ENCODE results near the gene XIRP1.

XIRP1 gene

GRCh38 chr3:39209329-39209970 lies 17.1 kb upstream of the XIRP1 start:
- no peak for FAIRE-seq

GRCh38 chr3:39208463-39209055 lies 16.2 kb upstream of the XIRP1 start:
- peak; percentile 51 for FAIRE-seq

DNA sequence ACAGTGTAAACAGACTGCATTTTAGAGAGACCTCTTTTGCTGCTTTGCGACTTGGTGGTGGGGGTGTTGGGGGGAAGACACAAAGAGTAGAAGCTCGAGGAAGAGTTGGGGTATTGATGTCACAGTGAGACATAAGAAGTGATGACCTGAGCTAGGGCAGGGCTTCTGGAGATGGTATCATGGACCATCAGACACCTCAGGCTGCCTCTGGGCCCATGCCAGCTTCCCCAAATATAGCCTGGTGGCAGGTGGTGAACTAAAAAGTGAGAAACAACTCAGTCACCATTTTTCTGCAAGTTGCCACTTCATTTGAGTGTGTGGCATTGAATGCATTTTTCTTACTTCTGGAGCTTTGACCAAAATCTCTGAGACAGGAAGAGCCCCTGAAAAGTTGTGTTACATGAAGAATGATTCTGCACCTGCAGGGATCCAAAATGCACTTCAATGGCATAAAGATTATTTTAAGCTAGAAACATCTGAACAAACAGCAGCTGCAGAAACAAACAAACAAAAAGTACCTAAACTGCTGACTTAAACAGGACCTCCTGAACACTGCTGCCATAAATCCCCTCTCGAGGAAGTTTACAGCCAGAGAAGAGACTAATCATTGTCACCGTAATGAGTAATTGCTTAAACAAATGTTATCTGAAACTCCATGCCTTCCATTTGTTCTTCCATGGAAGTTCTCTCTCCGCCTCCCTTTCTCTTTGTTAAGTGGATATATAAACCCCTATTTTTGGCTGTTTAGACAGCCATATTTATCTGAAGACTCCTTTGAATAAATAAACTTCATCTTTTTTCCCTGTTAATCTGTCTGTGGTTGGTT lies 15.2 kb upstream of the XIRP1 start:
- no peak for FAIRE-seq

GRCh38 chr3:39205919-39206516 lies 13.6 kb upstream of the XIRP1 start:
- FAIRE-seq, result no peak

DNA sequence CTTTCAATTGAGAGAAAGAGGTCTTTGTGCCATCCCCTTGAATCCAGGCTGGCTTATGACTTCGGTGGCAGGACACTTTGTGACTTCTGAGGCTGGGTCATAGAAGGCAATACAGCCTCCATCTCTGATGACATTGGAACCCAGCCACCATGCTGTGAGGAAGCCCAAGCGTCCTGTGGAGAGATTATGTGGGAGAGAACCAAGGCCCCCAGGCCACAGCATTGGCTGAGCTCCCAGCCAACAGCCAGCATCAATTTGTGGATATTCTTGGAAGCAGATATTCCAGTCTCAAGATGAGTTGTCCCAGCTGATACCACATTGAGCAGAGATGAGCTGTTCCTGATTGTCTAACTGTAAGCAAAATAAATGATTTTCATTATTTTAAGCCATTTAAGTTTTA lies 12.7 kb upstream of the XIRP1 start:
- FAIRE-seq, result no peak

DNA sequence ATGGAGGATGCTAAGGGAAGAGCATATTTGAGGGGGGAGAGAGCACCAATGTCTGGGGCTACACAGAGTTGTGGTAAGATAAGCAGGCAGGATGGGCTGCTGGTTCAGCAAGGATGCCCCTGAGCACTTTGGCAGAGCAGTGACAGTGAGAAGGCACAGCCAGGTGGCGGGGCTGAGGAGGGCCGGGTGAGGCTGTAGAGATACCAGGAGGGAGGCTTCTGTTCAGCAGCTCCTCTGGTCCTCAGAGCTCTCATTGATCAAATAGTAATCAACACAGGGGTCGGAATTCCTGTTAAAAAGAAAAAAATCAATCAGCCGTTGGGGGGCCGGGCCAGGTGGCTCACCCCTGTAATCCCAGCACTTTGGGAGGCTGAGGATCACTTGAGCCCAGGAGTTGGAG lies 11.5 kb upstream of the XIRP1 start:
- FAIRE-seq, result no peak

DNA sequence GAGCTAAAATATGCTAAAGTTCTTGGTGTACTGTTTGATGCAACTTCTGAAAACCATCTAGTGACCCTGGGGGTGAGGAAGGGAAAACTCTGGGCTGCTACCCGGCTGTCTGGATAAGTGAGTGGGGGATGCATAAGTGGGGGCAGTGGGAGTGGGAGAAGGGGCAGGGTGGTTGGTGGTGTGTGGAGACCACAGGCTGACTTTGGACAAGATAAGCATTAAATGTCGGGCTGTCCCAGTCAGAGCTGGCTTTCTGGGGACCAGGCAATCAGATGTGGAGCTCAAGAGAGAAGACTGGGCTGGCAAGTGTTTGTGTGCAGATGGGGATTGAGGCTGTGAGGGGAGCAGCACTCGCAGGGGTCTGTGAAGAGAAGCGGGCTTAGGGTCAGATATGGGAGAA lies 11.0 kb upstream of the XIRP1 start:
- FAIRE-seq, result no peak

GRCh38 chr3:39202094-39202493 lies 9.7 kb upstream of the XIRP1 start:
- no peak for FAIRE-seq

GRCh38 chr3:39196671-39197356 lies 4.4 kb upstream of the XIRP1 start:
- no peak for FAIRE-seq

DNA sequence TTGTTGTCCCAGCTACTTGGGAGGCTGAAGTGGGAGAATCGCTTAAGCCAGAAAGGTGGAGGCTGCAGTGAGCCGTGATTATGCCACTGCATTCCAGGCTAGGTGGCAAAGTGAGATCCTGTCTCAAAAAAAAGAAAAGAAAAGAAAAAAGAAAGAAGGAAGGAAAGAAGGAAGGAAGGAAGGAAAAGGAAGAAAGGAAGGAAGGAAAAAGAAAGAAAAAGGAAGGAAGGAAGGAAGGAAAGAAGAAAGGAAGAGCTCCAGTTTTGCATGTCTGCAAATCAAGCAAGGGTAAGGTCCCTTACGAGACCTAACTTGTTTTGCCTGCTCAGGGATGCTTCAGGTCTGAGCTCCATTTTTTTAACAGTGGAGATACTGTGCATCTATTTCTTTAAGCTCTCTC lies 3.6 kb upstream of the XIRP1 start:
- FAIRE-seq, result no peak

DNA sequence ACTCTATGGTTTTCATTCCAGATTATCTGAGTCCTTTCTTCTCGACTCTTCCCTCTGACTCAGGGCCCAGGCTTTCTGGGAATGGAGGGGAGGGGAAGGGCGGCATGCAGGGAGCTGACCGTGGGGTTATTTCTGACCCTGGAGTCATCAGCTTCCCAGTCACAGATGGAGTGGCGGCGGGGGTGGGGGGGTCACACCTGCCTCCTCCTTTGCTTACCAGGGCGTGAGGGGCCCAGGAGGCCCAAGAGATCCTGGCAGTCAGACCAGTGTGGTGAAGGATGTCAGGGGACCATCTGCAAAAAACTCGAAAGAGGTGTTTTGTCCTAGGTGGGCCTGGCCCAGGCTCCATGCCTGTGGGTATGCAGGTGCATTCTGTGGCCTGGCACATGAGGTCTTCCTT lies 996 bp upstream of the XIRP1 start:
- FAIRE-seq, result no peak

DNA sequence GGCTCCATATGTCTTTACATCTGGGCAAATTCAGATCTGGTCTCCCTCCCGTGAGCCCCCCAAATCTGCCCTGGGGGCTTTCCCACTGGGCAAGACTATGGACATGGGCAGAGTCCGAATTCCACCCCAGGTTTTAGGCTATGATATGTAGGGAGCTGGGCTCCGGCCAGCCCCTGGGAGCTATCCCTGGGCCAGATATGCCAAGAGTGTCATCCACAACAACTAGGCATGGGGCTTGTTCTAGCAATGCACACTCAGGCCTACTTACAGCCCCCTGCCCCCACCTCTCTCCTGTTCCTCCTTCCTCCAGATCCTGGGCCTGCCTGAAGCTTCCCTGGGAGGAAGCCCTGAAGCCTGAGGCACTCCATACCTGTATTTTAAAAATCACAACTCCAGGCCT lies 622 bp downstream of the XIRP1 start:
- no peak for FAIRE-seq

DNA sequence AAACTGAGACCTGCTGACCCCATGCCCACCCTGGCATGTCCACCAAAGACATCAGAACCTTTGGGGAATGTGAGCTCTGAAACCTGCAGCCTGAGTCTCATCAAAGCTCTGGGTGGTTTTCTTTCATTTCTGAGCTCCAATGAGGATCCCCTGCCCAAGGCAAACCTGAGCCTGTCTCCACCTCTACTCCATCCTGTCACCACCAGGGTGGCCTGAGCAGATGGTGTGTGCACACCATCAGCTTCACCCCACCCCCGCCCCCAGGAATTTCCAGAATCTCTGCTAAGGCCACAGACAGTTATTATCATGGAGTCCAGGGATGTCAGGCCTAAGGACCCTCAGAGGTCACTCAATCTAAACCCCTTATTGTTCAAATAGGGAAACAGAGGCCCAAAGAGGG lies 1.3 kb downstream of the XIRP1 start:
- no peak for FAIRE-seq

DNA sequence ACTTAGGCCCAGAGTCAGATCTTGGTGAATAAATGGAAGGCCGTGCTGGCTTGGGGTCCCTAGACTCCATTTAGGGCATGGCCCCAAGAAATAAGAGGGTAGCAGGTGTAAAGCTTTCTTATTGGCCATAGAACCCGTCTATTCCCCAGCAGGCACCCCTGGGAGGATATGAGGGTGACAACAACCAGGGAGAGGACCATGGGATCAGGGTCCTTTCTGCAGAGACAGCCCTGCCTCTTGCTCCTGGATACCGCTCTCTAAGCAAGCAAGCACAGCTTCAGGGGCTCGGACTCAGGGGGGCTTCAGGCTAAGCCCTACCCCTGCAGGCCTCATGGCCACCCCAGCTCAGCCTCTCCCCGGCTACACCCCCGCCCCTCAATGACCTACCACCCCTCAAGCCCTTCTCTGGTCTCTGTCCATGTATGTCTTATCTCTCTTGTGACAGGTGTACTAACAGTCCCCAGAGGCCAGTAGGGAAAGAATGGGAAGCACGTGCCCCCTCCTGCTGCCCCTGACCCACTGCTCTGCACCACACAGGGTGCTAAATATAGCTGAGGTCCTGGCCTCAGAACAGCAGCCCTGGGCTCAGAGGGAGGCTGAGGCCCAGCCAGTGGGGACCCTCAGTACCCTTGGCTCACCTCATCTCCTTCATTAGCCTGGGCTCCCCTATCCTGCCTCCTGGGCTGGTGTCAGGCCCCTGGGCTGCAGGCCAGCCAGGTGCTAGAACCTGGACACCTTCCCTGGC lies 1.9 kb downstream of the XIRP1 start:
- FAIRE-seq, result no peak

DNA sequence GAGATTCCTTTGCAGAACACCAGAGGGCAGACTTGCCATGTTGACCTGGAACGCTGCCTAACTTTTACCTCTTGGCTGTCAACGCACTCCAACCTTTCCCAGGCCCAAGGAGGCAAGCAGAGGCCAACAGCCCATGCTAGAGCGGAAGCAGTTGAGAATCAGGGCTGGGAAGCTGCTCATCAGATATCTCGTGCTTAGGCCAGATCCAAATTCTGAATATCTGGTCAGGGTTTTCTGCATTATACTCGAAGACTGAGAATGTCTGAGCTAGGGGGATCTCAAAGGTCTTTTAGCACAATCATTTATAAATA lies 2.5 kb downstream of the XIRP1 start:
- no peak for FAIRE-seq

DNA sequence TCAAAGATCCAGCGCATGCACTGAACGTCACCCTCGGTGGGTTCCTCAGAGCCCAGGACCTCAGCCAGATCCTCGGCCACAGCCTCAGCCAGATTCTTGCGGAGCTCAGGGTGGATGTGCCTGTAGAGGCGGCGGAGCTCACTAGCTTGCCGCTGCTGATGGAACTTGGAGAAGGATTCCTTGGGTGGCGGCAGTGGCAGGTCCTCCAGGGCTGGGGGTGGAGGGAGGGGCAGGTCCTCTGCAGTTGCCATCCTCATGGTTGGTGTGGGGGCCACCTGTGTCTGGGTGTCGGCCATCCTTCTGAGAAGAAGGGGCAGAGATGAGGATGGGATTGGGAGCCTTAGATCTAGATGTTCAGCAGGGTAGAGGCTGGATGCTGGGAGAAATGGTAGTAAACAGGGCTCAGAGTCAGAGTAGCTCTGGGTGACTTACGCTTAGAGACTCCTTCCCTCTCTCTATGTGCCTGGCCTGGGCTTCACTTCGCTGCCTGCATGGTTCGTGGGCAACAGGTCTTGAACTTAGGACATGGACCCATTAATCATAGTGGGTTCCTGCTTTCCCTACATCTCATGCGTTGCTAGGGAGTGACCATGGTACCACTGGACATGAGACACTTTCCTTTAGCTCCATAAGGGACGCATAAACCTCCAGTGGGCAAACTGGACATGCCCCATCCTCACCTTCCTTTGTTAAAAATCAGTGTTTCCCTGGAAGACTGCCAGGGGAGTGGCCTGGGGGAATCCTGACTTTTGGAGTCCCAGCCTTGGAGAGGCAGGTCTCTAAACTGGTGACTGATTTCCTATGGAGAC lies 3.0 kb downstream of the XIRP1 start:
- FAIRE-seq, result no peak

DNA sequence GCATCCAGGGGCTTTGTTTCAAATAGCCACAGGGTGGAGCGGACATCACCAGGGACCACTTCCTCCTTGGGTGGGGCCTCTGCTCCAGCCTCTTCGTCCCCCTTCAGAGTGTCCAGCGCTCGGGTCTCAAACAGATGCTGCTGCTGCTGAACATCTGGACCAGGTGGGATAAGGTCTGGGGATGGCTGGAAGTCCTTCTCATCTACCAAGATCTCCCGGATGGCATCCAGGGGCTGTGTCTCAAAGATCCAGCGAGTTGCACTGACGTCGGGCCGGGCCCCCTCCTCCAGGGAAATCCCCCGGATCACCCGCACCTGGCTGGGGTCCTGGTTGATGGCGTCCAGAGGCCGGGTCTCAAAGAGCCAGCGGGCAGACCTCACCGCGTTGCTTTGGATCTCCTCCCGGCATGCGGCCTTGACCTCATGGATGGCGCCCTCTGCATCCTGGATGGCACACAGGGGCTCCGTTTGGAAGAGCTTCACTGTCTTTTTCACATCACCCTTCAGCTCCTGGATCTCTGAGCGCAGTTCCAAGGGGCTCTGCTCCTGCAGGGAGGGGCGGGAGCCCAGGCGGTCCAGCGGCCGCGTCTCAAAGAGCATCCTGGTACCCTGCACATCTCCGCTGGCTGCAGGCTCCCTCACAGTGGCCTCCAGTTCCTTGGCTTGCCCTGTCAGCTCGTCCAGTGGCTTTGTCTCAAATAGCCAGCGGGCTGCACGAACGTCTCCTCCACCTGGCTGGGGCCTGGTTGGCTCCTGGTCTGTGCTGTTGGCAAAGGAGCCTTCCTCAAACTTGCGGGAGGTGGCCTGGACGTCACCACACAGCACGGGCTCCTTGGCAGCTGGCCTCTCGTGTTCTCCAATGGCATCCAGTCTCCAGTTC lies 3.9 kb downstream of the XIRP1 start:
- FAIRE-seq, result no peak

DNA sequence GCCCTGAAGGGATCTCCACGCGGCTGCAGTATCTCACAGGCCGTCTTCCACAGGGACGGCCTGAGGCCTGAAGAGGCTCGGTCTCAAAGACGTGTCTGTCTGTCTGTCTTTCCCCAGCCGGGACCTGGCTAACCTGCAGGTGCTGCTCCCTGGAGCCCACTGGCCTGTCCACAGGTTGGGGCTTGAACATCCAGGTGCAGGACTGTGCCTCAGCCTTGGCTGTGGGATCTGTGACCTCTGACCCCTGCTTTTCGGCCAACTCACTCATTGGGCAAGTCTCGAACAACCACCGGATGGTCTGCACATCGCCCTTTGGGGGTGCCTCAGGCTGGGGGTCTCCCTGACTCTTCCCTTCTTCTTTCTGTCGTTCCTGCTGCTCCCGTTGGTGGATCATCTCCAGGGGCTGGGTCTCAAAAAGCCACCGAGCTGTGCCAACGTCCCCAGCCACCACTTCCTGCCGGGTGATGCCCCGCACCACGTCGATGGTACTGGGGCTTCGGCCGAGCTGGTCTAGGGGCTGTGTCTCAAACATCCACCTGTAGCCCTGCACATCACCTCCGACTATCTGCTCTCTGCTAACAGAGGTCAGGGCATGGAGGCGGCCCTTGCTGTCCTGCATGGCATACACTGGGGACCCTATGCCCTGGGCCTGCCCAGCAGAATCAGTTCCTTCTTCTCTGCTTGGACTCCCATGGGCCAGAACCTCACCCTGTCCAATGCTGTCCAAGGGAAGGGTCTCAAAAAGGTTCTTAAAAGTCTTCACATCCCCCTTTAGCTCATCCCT lies 4.8 kb downstream of the XIRP1 start:
- FAIRE-seq, result no peak

- no peak for FAIRE-seq
These were observed 5.7 kb downstream of the XIRP1 start for GRCh38 chr3:39186692-39187151.

Data from TTC549 (cell line).